ENCODE data around the gene LMAN1L.

Gene LMAN1L

DNA sequence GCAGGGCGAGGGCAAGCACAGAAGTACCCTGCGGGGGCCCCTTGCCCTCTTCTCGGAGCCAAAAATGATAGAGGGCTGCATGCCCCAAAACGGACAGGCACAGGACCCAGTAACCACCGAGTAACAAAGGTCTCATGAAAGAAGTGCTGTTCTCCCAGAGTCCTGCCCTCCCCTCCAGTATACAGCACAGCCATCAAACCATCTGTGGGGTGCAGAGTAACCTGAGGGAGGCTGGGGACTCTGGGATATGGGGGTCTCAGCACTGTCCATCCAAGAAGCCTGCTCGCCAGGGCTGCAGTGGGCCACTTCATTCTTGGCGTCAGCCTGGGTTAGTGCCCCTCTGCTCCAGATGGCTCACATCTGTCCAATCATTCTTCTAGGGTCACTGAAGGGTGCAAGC is 24.2 kb downstream of the LMAN1L start:
- Histone ChIP-seq H3K27ac (ENCODE audit: low read depth, low read length, poor library complexity, severe bottlenecking) (no peak overlapping the region), H3K4me2 (ENCODE audit: low read length) (no peak overlapping the region), H3F3A (ENCODE audit: insufficient read depth, low read length) (no peaks in the 10 kb centered on the region), H3K9me2 (ENCODE audit: low read depth, low read length) (no peaks in the 10 kb centered on the region), H3K4me3 (ENCODE audit: low read depth, low read length, poor library complexity, severe bottlenecking) (no peak overlapping the region), H3K79me2 (ENCODE audit: insufficient read depth, low read length) (no peaks in the 10 kb centered on the region), H3K4me1 (ENCODE audit: insufficient read depth, low read length, severe bottlenecking) (peaks cover 20% of the 10 kb centered on the region), H4K20me1 (ENCODE audit: insufficient read depth, low read length) (no peaks in the 10 kb centered on the region), H3K27me3 (ENCODE audit: insufficient read depth, low read length) (no peaks in the 10 kb centered on the region), H3K9me3 (ENCODE audit: low read length) (no peaks in the 10 kb centered on the region), H2AFZ (ENCODE audit: low read length) (no peak overlapping the region), H3K36me3 (ENCODE audit: insufficient read depth, low read length) (peaks cover 20% of the 10 kb centered on the region; the same call in 1 of the 2 replicates), H3K9ac (ENCODE audit: low read length) (no peak overlapping the region)
- no peak for TF ChIP-seq EZH2 (IDR thresholded peaks at IDR 0.05; ENCODE audit: borderline replicate concordance, low read length)
- no peak for TF ChIP-seq CTCF (IDR thresholded peaks at IDR 0.05; ENCODE audit: low read length)

DNA sequence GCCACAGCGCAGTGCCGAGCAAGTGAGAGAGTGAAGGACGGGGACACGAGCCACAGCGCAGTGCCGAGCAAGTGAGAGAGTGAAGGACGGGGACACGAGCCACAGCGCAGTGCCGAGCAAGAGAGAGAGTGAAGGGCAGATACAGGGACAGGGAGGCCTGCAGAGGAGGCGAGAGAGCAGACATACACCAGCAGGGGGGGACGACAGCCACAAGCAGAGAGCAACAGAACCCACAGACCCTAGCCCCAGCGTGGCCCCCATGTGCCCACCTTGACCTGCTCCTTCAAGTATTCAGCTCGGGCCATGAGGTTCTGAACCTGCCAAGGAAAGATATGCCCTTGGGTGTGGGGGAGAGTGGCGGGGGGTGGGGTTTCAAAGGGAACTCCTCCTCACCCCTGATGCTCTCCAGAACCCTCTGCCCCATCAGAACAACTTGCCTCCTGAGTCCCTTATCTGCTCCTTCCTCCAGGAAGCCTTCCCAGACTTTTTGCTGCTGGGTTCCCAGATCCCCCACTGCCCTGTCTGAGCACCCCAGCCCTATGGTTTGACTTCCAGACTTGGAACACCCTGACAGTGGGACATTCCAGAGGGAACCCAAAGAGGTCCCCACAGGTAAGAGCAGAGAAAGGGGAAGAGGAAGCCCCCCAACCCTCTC is 25.0 kb downstream of the LMAN1L start:
- H3F3A ChIP-seq (ENCODE audit: insufficient read depth, low read length), result no peaks in the 10 kb centered on the region
- H3K4me1 ChIP-seq (ENCODE audit: insufficient read depth, low read length, severe bottlenecking), result peaks cover 25% of the 10 kb centered on the region
- no peaks in the 10 kb centered on the region for H3K9me3 ChIP-seq (ENCODE audit: low read length)
- TF ChIP-seq EZH2 (IDR thresholded peaks at IDR 0.05; ENCODE audit: borderline replicate concordance, low read length) (no peak), CTCF (IDR thresholded peaks at IDR 0.05; ENCODE audit: low read length) (no peak)
- no peaks in the 10 kb centered on the region for H3K27me3 ChIP-seq (ENCODE audit: insufficient read depth, low read length)
- peaks cover 20% of the 10 kb centered on the region; the same call in 1 of the 2 replicates for H3K36me3 ChIP-seq (ENCODE audit: insufficient read depth, low read length)
- H3K4me3 ChIP-seq (ENCODE audit: low read depth, low read length, poor library complexity, severe bottlenecking), result no peak overlapping the region
- H3K9me2 ChIP-seq (ENCODE audit: low read depth, low read length), result no peaks in the 10 kb centered on the region
- H4K20me1 ChIP-seq (ENCODE audit: insufficient read depth, low read length), result no peaks in the 10 kb centered on the region
- H3K9ac ChIP-seq (ENCODE audit: low read length), result no peak overlapping the region
- no peak overlapping the region for H3K4me2 ChIP-seq (ENCODE audit: low read length)
- H3K27ac ChIP-seq (ENCODE audit: low read depth, low read length, poor library complexity, severe bottlenecking), result no peak overlapping the region
- H3K79me2 ChIP-seq (ENCODE audit: insufficient read depth, low read length), result no peaks in the 10 kb centered on the region
- H2AFZ ChIP-seq (ENCODE audit: low read length), result no peak overlapping the region

- H3K9ac ChIP-seq (ENCODE audit: low read length), result no peak overlapping the region
- TF ChIP-seq CTCF (IDR thresholded peaks at IDR 0.05; ENCODE audit: low read length) (no peak), EZH2 (IDR thresholded peaks at IDR 0.05; ENCODE audit: borderline replicate concordance, low read length) (no peak)
These were observed 25.5 kb downstream of the LMAN1L start for GRCh38 chr15:74838137-74838516.

More at GRCh38 chr15:74838137-74838516, 25.5 kb downstream of the LMAN1L start:
- Histone ChIP-seq H3K4me3 (ENCODE audit: low read depth, low read length, poor library complexity, severe bottlenecking) (no peak overlapping the region), H3K79me2 (ENCODE audit: insufficient read depth, low read length) (no peaks in the 10 kb centered on the region), H2AFZ (ENCODE audit: low read length) (no peak overlapping the region), H3K9me2 (ENCODE audit: low read depth, low read length) (no peaks in the 10 kb centered on the region), H3K4me1 (ENCODE audit: insufficient read depth, low read length, severe bottlenecking) (peaks cover 26% of the 10 kb centered on the region), H3F3A (ENCODE audit: insufficient read depth, low read length) (no peaks in the 10 kb centered on the region), H3K27me3 (ENCODE audit: insufficient read depth, low read length) (no peaks in the 10 kb centered on the region), H3K27ac (ENCODE audit: low read depth, low read length, poor library complexity, severe bottlenecking) (no peak overlapping the region), H3K36me3 (ENCODE audit: insufficient read depth, low read length) (peaks cover 20% of the 10 kb centered on the region; the same call in 1 of the 2 replicates), H4K20me1 (ENCODE audit: insufficient read depth, low read length) (no peaks in the 10 kb centered on the region), H3K9me3 (ENCODE audit: low read length) (no peaks in the 10 kb centered on the region), H3K4me2 (ENCODE audit: low read length) (no peak overlapping the region)
